K562 (cell line): Measurements from ENCODE around the gene DTWD2. TPM values are rescaled to one million over a fixed set of nuclear protein-coding genes. Genes with fewer than 3 reads are reported as not detected.

ENCODE experiments used
- ATAC-seq: fragments of 200-7000 bp; cut with Tn5 transposase; 3 replicates; pipeline ENCODE4 v1.9.1; 2020; ENCODE audit warnings: moderate library complexity
- BruUV-seq: library from RNA; stranded (reverse); fragments of 400-500 nt; replicated peaks from 2 replicates; lab custom pipeline; 2021; lab: Mats Ljungman, UMichigan
- CTCF ChIA-PET: fragments of 300-600 bp; formaldehyde crosslinking; extraction: SDS; loops from one replicate; lab custom pipeline; 2021; ENCODE audit warnings: low intra/inter-chr PET ratio; lab: Yijun Ruan, JAX
- POLR2A ChIA-PET: fragments of 300-600, 350-650 bp; sonication (Branson Sonifier 250); formaldehyde crosslinking; extraction: SDS; loops from one replicate; lab custom pipeline; 2021; ENCODE audit warnings: antibody characterized with exemption, inconsistent platforms; lab: Yijun Ruan, JAX
- DNase-seq, 4 experiments: peaks; one replicate each; pipeline versions ENCODE4 v3.0.0 to v3.0.0-alpha.2; 2011 to 2018; ENCODE audit warnings: low spot score in 3 of 4, mixed read lengths in 3 of 4; ENCODE audit errors: extremely low read depth in 1 of 4
- FAIRE-seq: peaks from 2 replicates; lab custom pipeline; 2011; peaks lifted over from hg19 to GRCh38; lab: Jason Lieb, UNC
- H2AFZ ChIP-seq: 2 replicates; pipeline ENCODE4 v1.6.0; 2011; ENCODE audit warnings: low read depth, low read length, control low read depth, inconsistent platforms
- H3K27ac ChIP-seq: fragments of 200-600 bp; 3 replicates; pipeline ENCODE4 v1.8.0; 2011; ENCODE audit warnings: low read depth, mild to moderate bottlenecking, control low read depth, inconsistent platforms, low read length, moderate library complexity, mixed read lengths; ENCODE audit errors: extremely low read depth
- H3K27me3 ChIP-seq, 2 experiments: fragments of 300-600 bp in 1 of 2; 2 replicates in 1 of 2; 3 replicates in 1 of 2; pipeline versions ENCODE4 v1.6.0 to v1.8.0; 2011; ENCODE audit warnings: inconsistent platforms in 2 of 2, low read length in 2 of 2, mild to moderate bottlenecking in 1 of 2, mixed read lengths in 1 of 2, moderate library complexity in 1 of 2; ENCODE audit not compliant: control insufficient read depth in 2 of 2, insufficient read depth in 2 of 2
- H3K36me3 ChIP-seq: fragments of 300-600 bp; 3 replicates; pipeline ENCODE4 v1.8.0; 2011; ENCODE audit warnings: mild to moderate bottlenecking, low read length, inconsistent platforms; ENCODE audit not compliant: control insufficient read depth, insufficient read depth
- H3K4me1 ChIP-seq, 2 experiments: fragments of 200-600 bp in 1 of 2; replicated peaks in 1 of 2; 2 replicates in 1 of 2; 3 replicates in 1 of 2; pipeline versions ENCODE4 v1.5.1 to v1.8.0; 2011; ENCODE audit warnings: inconsistent platforms in 2 of 2, low read length in 2 of 2, mild to moderate bottlenecking in 1 of 2, mixed read lengths in 1 of 2, moderate library complexity in 1 of 2; ENCODE audit not compliant: control insufficient read depth in 2 of 2, insufficient read depth in 2 of 2
- H3K4me2 ChIP-seq: 2 replicates; pipeline ENCODE4 v1.6.1; 2011; ENCODE audit warnings: low read length, control low read depth, inconsistent platforms, mixed read lengths; ENCODE audit not compliant: insufficient read depth
- H3K4me3 ChIP-seq: fragments of 200-600 bp; sonication (generic), shearing (Covaris generic); 2 replicates; pipeline ENCODE4 v1.5.1; 2016; ENCODE audit warnings: control low read depth, inconsistent platforms
- H3K79me2 ChIP-seq: fragments of 200-600 bp; 3 replicates; pipeline ENCODE4 v1.8.0; 2011; ENCODE audit warnings: low read length, inconsistent platforms; ENCODE audit not compliant: control insufficient read depth, insufficient read depth
- H3K9ac ChIP-seq, 2 experiments: 2 replicates each; pipeline versions ENCODE4 v1.6.0 to v1.6.1; 2011; ENCODE audit warnings: low read depth in 2 of 2, low read length in 2 of 2, control low read depth in 1 of 2, inconsistent platforms in 1 of 2, mild to moderate bottlenecking in 1 of 2, mixed read lengths in 1 of 2; ENCODE audit not compliant: insufficient read depth in 1 of 2
- H3K9me1 ChIP-seq: one replicate; pipeline ENCODE4 v1.6.0; 2011; ENCODE audit warnings: inconsistent platforms, mild to moderate bottlenecking, low read length, moderate library complexity; ENCODE audit not compliant: control insufficient read depth, insufficient read depth
- H3K9me3 ChIP-seq: replicated peaks from 2 replicates; pipeline ENCODE4 v1.5.1; 2011; ENCODE audit warnings: low read depth, low read length, inconsistent platforms; ENCODE audit not compliant: control insufficient read depth, insufficient read depth
- H4K20me1 ChIP-seq: replicated peaks from 2 replicates; pipeline ENCODE4 v1.6.1; 2011; ENCODE audit warnings: low read length, inconsistent platforms, mixed read lengths; ENCODE audit not compliant: control insufficient read depth, insufficient read depth
- ADNP ChIP-seq: fragments of 200-800 bp; sonication (Bioruptor generic); IDR thresholded peaks from 2 replicates; pipeline ENCODE4 v1.6.1; 2016; ENCODE audit warnings: missing genetic modification characterization, missing compliant biosample characterization
- CEBPZ ChIP-seq: fragments of 150-350 bp; IDR thresholded peaks from 2 replicates; pipeline ENCODE4 v1.6.1; 2014; ENCODE audit warnings: low read depth, mild to moderate bottlenecking, low read length, borderline replicate concordance
- ETV6 ChIP-seq, 3 experiments: fragments of 150-350 bp in 1 of 3; sonication (generic) in 1 of 3; formaldehyde crosslinking in 1 of 3; IDR thresholded peaks; 2 replicates each; pipeline versions ENCODE4 v1.6.1 to v1.8.0; 2014 to 2022; ENCODE audit warnings: borderline replicate concordance in 2 of 3, low read depth in 2 of 3, antibody characterized with exemption in 1 of 3, low read length in 1 of 3, mild to moderate bottlenecking in 1 of 3, missing genetic modification reagents in 1 of 3
- GTF2E2 ChIP-seq: fragments of 200-800 bp; sonication (Bioruptor generic); IDR thresholded peaks from 2 replicates; pipeline ENCODE4 v1.6.1; 2016; ENCODE audit warnings: missing genetic modification characterization, missing compliant biosample characterization
- HIVEP1 ChIP-seq: fragments of 250-450 bp; sonication (Bioruptor Pico); IDR thresholded peaks from 2 replicates; pipeline ENCODE4 v1.4.0; 2020; ENCODE audit warnings: mild to moderate bottlenecking
- LARP7 ChIP-seq: fragments of 450-650 bp; IDR thresholded peaks from 2 replicates; pipeline ENCODE4 v1.6.1; 2016
- LCOR ChIP-seq: sonication (generic); formaldehyde crosslinking; IDR thresholded peaks from 2 replicates; pipeline ENCODE4 v1.8.0; 2022; ENCODE audit warnings: mild to moderate bottlenecking, missing genetic modification reagents
- NR0B1 ChIP-seq: fragments of 450-650 bp; IDR thresholded peaks from one replicate; pipeline ENCODE4 v1.6.1; 2018; ENCODE audit warnings: mild to moderate bottlenecking, moderate library complexity; ENCODE audit not compliant: partially characterized antibody
- PHB ChIP-seq: fragments of 250-450 bp; sonication (Bioruptor Pico); IDR thresholded peaks from 2 replicates; pipeline ENCODE4 v1.5.0; 2021
- PTRF ChIP-seq: fragments of 450-650 bp; IDR thresholded peaks from 2 replicates; pipeline ENCODE4 v1.6.1; 2016; ENCODE audit warnings: mild to moderate bottlenecking, missing genetic modification characterization, missing compliant biosample characterization
- RBM14 ChIP-seq: fragments of 200-400 bp; formaldehyde crosslinking; IDR thresholded peaks from 2 replicates; pipeline ENCODE4 v1.6.1; 2018; ENCODE audit warnings: low read depth, mild to moderate bottlenecking, low read length, moderate library complexity, borderline replicate concordance; ENCODE audit not compliant: insufficient read depth
- SMAD1 ChIP-seq: fragments of 150-350 bp; IDR thresholded peaks from 2 replicates; pipeline ENCODE4 v1.6.1; 2014; ENCODE audit warnings: low read length, low read depth; ENCODE audit not compliant: partially characterized antibody
- TAL1 ChIP-seq: fragments of 450-650 bp; IDR thresholded peaks from 2 replicates; pipeline ENCODE4 v1.6.1; 2016; ENCODE audit warnings: mild to moderate bottlenecking
- ZNF121 ChIP-seq: sonication (generic); formaldehyde crosslinking; conservative IDR thresholded peaks from 2 replicates; pipeline ENCODE4 v1.8.0; 2022; ENCODE audit warnings: missing genetic modification reagents
- ZNF280B ChIP-seq: fragments of 250-450 bp; sonication (Bioruptor Pico); IDR thresholded peaks from 2 replicates; pipeline ENCODE4 v1.5.1; 2021; ENCODE audit warnings: mild to moderate bottlenecking
- WGBS: fragments of 100-300 bp; shearing (Covaris generic); methylation state at CpG from one replicate; pipeline ENCODE4 v1.1.6; 2016; ENCODE audit warnings: low coverage, mixed read lengths; ENCODE audit not compliant: insufficient coverage; ENCODE audit errors: missing lambda C conversion rate; 5-methylcytosine and 5-hydroxymethylcytosine counted together
- in situ Hi-C: fragments of 300-500 bp; cut with MboI; formaldehyde crosslinking; loops from 4 replicates; pipeline ENCODE4 v1.15.0; 2018; ENCODE audit warnings: inconsistent platforms, mixed read lengths
- intact Hi-C: fragments of 100-400 bp; cut with micrococcal nuclease; formaldehyde crosslinking; loops from 2 replicates; pipeline ENCODE4 v1.14.2; 2022
- polyA plus RNA-seq, 8 experiments: library from polyadenylated mRNA; depleted of rRNA in 4 of 8; stranded (reverse) in 5 of 8; unstranded in 3 of 8; fragments of >200 nt; fragmentation: Nextera tagmentation in 2 of 8; fragmentation: Illumina TruSeq in 1 of 8; extraction: Ambion mirVana in 2 of 8; extraction: Trizol in 1 of 8; gene quantifications; 2 replicates each; pipeline versions ENCODE4 v1.2.1 to v1.2.3, GENCODE V29; 2011 to 2014; ENCODE audit warnings: inconsistent platforms in 1 of 8, missing spikeins in 1 of 8
- total RNA-seq, 7 experiments: library from RNA; depleted of rRNA in 6 of 7; stranded (reverse); fragments of >200 nt in 6 of 7; fragmentation: Illumina TruSeq in 2 of 7; extraction: Trizol in 2 of 7; gene quantifications; 2 replicates each; pipeline versions ENCODE4 v1.2.1 to v1.2.3, GENCODE V29; 2011 to 2021; ENCODE audit warnings: low replicate concordance in 1 of 7

The DTWD2 gene
- total and polyA plus RNA-seq, 9 of the 15 experiments (the other 6 are each of a cell fraction or from before 2014, with no cell fraction given): 0.99 to 10.8 (median 4.1) TPM

GRCh38 chr5:118996098-118996497 lies 7.8 kb upstream of the DTWD2 start (continued):
- TF ChIP-seq RBM14 (no peak), CEBPZ (0 out of 2 replicates have a peak, but pooled peaks have one; percentile 30), ADNP (tag) (no peak), ZNF280B (CRISPR knock-in tag) (peak; percentile 53; the same call in 1 of the 2 replicates)
- TF ChIP-seq, all 486 proteins: peak for 7

GRCh38 chr5:118994595-118994994 lies 6.2 kb upstream of the DTWD2 start:
- FAIRE-seq (no peak), ATAC-seq (no peak), DNase-seq (no peak)
- no peak overlapping the region for H2AFZ ChIP-seq
- intact Hi-C loops: no loop called here
- no peak overlapping the region for H3K4me3 ChIP-seq
- TF ChIP-seq LCOR (CRISPR knock-in tag) (no peak), TAL1 (no peak), PHB (CRISPR knock-in tag) (no peak), ETV6 (IDR thresholded peaks at IDR 0.05; ENCODE audit: borderline replicate concordance in 1 of 2, low read depth in 2 of 2, low read length in 1 of 2) (no peak), ETV6 (CRISPR knock-in tag; IDR thresholded peaks at IDR 0.05; ENCODE audit: borderline replicate concordance) (no peak), ZNF121 (CRISPR knock-in tag) (no peak), PTRF (no peak), NR0B1 (no peak), SMAD1 (no peak), HIVEP1 (CRISPR knock-in tag) (no peak), GTF2E2 (tag) (no peak), LARP7 (no peak)
- in situ Hi-C loops: loop anchor here (25.0 kb wide), 1 partner anchor 743 kb away; no protein-coding TSS in a partner anchor
- no peaks in the 10 kb centered on the region for H3K9me1 ChIP-seq
- H3K9ac ChIP-seq: no peak overlapping the region
- no peaks in the 10 kb centered on the region for H3K27me3 ChIP-seq
- WGBS: 0% methylated on average over 2 of the region's 2 CpGs
- no peaks in the 10 kb centered on the region for H4K20me1 ChIP-seq
- H3K9me3 ChIP-seq: peaks cover 5% of the 10 kb centered on the region
- H3K27ac ChIP-seq: no peak overlapping the region
- no peak overlapping the region for H3K4me2 ChIP-seq
- ChIA-PET POLR2A (interaction anchor here (0.6 to 0.8 kb wide), 3 partner anchors 46 to 774 kb away, joined by 3 read pairs; no protein-coding TSS in a partner anchor), CTCF (no interaction called here)
- H3K36me3 ChIP-seq: no peaks in the 10 kb centered on the region
- peaks cover 4 to 15% of the 10 kb centered on the region in 2 experiments; a peak in 4 of 5 replicates for H3K4me1 ChIP-seq
- BruUV-seq: no TSS peak
- no peaks in the 10 kb centered on the region for H3K79me2 ChIP-seq
